ENCODE measurements around the gene MEAF6. TPM values are rescaled to one million over a fixed set of nuclear protein-coding genes. Genes with fewer than 3 reads are reported as not detected.

The MEAF6 gene
- total RNA-seq, 1 donor from 2014 or later = 61.5 TPM

- Mint-ChIP-seq H3K27me3 (ENCODE audit: unreplicated experiment) (peaks cover 8% of the 10 kb centered on the region), H3K9me3 (ENCODE audit: unreplicated experiment) (peaks cover 2% of the 10 kb centered on the region), H3K4me1 (ENCODE audit: low read depth, unreplicated experiment) (peaks cover 12% of the 10 kb centered on the region), H3K4me3 (ENCODE audit: unreplicated experiment) (no peak overlapping the region), H3K27ac (ENCODE audit: unreplicated experiment) (no peak overlapping the region), H3K36me3 (ENCODE audit: unreplicated experiment) (no peaks in the 10 kb centered on the region)
- no peak for TF ChIP-seq CTCF (IDR thresholded peaks at IDR 0.05; ENCODE audit: partially characterized antibody, unreplicated experiment)
- DNase-seq = no peak
Measured at GRCh38 chr1:37446874-37447273, 67.7 kb downstream of the MEAF6 start.

GRCh38 chr1:37442644-37443043, 71.9 kb downstream of the MEAF6 start:
- H3K4me3 Mint-ChIP-seq (ENCODE audit: unreplicated experiment) = no peak overlapping the region
- TF ChIP-seq CTCF (IDR thresholded peaks at IDR 0.05; ENCODE audit: partially characterized antibody, unreplicated experiment) = no peak
- no peak for DNase-seq
- H3K4me1 Mint-ChIP-seq (ENCODE audit: low read depth, unreplicated experiment) = peaks cover 26% of the 10 kb centered on the region
- H3K27me3 Mint-ChIP-seq (ENCODE audit: unreplicated experiment) = peaks cover 7% of the 10 kb centered on the region
- H3K27ac Mint-ChIP-seq (ENCODE audit: unreplicated experiment) = no peak overlapping the region
- H3K9me3 Mint-ChIP-seq (ENCODE audit: unreplicated experiment) = peaks cover 2% of the 10 kb centered on the region
- H3K36me3 Mint-ChIP-seq (ENCODE audit: unreplicated experiment) = no peaks in the 10 kb centered on the region

Small RNA genes within 50 kb of the gene (microRNA-seq; reads per million reads assigned to microRNA genes)
- gene MIR5581 (ENCODE audit: unreplicated experiment) = 0.96 reads per million
- 1.2 reads per million for gene MIR6732 (ENCODE audit: unreplicated experiment)

Other genes starting within 250 kb of the MEAF6 start
- gene ZC3H12A, start 40.2 kb downstream of the MEAF6 start, total RNA-seq (ENCODE audit: unreplicated experiment) = 1.3 TPM
- 20.1 TPM for gene SNIP1, start 39.5 kb upstream of the MEAF6 start, total RNA-seq (ENCODE audit: unreplicated experiment)
- gene DNALI1, start 42.2 kb upstream of the MEAF6 start, total RNA-seq (ENCODE audit: unreplicated experiment) = 12.2 TPM
- 50.0 TPM for gene GNL2, start 81.2 kb upstream of the MEAF6 start, total RNA-seq (ENCODE audit: unreplicated experiment)
- gene RSPO1, start 120.1 kb upstream of the MEAF6 start, total RNA-seq (ENCODE audit: unreplicated experiment) = not detected
- gene CDCA8, start 177.8 kb upstream of the MEAF6 start, total RNA-seq (ENCODE audit: unreplicated experiment) = 10.4 TPM